GM12864 (cell line): ENCODE measurements around the gene GPR135.
A peak's percentile ranks its signal among the peaks of the same experiment; 100 is the strongest.

Source experiments
- DNase-seq: peaks from one replicate; pipeline ENCODE4 v3.0.0-alpha.2; 2011; ENCODE audit warnings: low read depth
- H3K4me3 ChIP-seq: 2 replicates; pipeline ENCODE4 v1.5.1; 2011; ENCODE audit warnings: mild to moderate bottlenecking, low read depth, low read length, control low read depth
- TF ChIP-seq, protein P1 (sequence below): IDR thresholded peaks from 2 replicates; pipeline ENCODE4 v1.5.1; 2011; ENCODE audit warnings: low read depth, mild to moderate bottlenecking, moderate library complexity, low read length, control low read depth, inconsistent platforms; ENCODE audit errors: missing control alignments

Gene GPR135

DNA sequence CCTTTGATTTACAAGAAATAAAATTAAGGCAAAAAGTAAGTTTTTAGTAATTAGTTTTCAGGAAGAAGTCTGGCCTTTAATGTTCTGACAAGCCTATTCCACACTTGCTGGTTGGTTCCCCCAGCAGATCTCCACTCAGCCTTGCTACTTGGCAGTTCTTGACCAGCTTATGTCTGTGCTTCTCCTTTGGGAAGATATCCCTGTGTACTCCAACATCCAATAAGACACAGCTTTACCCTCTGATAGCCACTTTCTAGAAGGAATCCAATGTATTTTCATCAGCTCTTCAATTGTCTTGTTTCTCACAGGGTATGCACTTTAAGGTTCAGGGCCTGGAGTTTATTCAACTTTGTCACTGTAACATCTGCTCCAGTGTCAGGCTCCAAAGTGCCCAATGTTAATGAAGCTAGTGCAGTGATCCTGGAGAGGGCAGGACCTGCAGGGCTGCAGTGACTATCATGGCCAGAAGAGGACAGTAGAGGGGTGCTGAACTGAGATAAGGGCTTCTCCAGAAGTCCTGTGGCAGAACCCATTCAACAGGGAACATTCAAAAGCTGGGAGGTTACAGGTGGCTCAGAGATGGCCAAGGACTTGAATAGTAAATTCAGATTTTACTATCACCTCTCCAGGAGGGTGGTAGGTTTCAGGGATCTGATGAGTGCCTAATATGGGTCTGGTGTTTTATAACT lies 42.0 kb upstream of the GPR135 start:
- DNase-seq, result no peak
- H3K4me3 ChIP-seq, result no peak overlapping the region
- TF ChIP-seq, protein P1, sequence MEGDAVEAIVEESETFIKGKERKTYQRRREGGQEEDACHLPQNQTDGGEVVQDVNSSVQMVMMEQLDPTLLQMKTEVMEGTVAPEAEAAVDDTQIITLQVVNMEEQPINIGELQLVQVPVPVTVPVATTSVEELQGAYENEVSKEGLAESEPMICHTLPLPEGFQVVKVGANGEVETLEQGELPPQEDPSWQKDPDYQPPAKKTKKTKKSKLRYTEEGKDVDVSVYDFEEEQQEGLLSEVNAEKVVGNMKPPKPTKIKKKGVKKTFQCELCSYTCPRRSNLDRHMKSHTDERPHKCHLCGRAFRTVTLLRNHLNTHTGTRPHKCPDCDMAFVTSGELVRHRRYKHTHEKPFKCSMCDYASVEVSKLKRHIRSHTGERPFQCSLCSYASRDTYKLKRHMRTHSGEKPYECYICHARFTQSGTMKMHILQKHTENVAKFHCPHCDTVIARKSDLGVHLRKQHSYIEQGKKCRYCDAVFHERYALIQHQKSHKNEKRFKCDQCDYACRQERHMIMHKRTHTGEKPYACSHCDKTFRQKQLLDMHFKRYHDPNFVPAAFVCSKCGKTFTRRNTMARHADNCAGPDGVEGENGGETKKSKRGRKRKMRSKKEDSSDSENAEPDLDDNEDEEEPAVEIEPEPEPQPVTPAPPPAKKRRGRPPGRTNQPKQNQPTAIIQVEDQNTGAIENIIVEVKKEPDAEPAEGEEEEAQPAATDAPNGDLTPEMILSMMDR, result peak; percentile 94

- TF ChIP-seq, protein P1, result no peak
- no peak overlapping the region for H3K4me3 ChIP-seq
- DNase-seq, result no peak
Measured at GRCh38 chr14:59503256-59503655, 38.1 kb upstream of the GPR135 start.

GRCh38 chr14:59500732-59501131 lies 35.6 kb upstream of the GPR135 start:
- TF ChIP-seq, protein P1, result no peak
- no peak overlapping the region for H3K4me3 ChIP-seq
- no peak for DNase-seq

DNA sequence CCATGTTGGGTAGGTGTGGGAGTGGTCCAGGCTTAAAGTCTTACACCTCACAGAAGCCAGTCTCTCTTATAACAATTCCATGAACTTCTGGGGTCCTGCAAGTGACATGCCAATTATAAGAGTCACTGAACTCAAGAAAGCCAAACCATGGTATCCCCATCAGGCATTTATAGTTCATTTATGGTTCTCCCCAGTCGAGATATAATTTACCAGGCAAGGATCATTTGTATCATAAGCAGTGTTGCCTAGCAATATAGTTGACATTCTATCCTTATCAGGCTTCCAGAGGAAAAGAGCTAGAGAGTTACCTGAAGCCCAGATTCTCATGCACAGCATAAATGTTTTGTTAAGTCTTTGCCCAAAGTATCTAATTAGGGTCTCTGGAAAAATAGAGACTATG lies 27.2 kb upstream of the GPR135 start:
- TF ChIP-seq, protein P1, result no peak
- DNase-seq, result no peak

DNA sequence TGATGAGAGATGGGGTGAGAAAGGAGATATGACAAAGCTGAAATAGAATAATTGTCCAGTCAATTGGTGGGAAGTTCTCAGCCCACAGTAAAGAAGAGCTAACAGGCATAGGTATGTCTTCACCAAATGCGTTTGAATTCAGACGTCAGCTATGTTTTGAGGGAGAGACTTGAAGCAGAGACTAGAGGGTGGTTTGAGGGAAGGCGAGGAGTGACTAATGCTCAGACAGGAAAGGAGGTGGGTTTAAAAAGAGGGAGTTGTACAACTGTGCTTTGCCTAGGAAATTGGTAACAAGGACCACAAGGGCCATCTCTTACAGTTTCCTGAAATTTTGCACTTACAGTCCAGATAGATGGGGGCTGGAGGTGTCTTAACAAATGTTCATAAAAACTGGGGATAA lies 25.6 kb upstream of the GPR135 start:
- no peak for DNase-seq
- TF ChIP-seq, protein P1, result no peak
- no peak overlapping the region for H3K4me3 ChIP-seq

More for the DNA sequence above, 27.2 kb upstream of the GPR135 start:
- H3K4me3 ChIP-seq, result no peak overlapping the region

DNA sequence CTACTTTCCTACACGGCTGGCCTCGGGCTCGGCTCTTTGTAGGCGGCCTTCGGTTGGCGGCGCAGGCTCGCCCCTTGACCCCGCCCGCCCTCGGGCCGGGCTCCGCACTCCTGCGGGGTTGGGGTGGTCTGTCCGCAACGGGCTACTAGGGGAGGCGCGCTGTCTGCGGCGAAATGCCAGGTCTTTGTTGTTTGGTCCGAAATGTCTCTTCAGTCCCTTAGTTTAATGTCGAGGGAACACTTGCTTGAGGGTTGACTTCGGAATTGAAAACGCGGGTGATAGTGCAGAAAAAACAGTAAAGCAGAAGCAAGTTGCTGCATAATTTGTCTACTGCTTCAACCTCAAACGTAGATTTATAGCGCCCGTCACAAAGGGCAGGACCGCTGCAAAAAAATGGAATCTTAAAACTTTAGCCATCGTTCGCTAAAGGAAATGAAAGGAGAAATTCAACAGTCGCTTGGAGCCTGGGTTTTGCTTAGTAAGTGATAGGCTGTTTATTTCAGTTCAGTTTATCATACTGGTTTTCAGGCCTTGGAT lies 19.5 kb upstream of the GPR135 start:
- DNase-seq, result no peak
- TF ChIP-seq, protein P1, result no peak
- peak overlapping the region; percentile 98 for H3K4me3 ChIP-seq
